Stomach (tissue), 9 donors: ENCODE results near the gene ASTN1. TPM values are rescaled to one million over a fixed set of nuclear protein-coding genes. Genes with fewer than 3 reads are reported as not detected.

Experiments
- DNase-seq, 2 donors: peaks; one replicate each; pipeline versions ENCODE4 v3.0.0 to v3.0.0-alpha.2; 2013 to 2019
- H3K27ac ChIP-seq, 5 donors: fragments of 200-600 bp in 4 of 5; sonication (generic) in 4 of 5; one replicate each; pipeline ENCODE4 v1.5.1; 2013 to 2019; ENCODE audit warnings: mild to moderate bottlenecking in 1 of 5, moderate library complexity in 1 of 5
- H3K27me3 ChIP-seq, 3 donors: fragments of 200-600 bp; sonication (generic); one replicate each; pipeline ENCODE4 v1.5.1; 2017 to 2019; ENCODE audit warnings: mixed run types in 1 of 3
- H3K36me3 ChIP-seq, 4 donors: fragments of 200-600 bp; sonication (generic); 1 replicate in 3 of 4; 2 replicates in 1 of 4; pipeline ENCODE4 v1.5.1; 2016 to 2019
- H3K4me1 ChIP-seq, 4 donors: fragments of 200-600 bp; sonication (generic); one replicate each; pipeline ENCODE4 v1.5.1; 2016 to 2019
- H3K4me3 ChIP-seq, 4 donors: fragments of 200-600 bp; sonication (generic) in 3 of 4; one replicate each; pipeline ENCODE4 v1.5.1; 2016 to 2019; ENCODE audit warnings: mild to moderate bottlenecking in 1 of 4
- H3K9me3 ChIP-seq, 4 donors: fragments of 200-600 bp; sonication (generic); one replicate each; pipeline ENCODE4 v1.5.1; 2016 to 2019
- CTCF ChIP-seq, 7 experiments: fragments of 450-650 bp in 4 of 7; fragments of 200-600 bp in 3 of 7; sonication (generic) in 3 of 7; IDR thresholded peaks; one replicate each; pipeline ENCODE4 v1.5.1; 2016 to 2019; ENCODE audit warnings: antibody characterized with exemption in 7 of 7, control low read depth in 2 of 7, mild to moderate bottlenecking in 1 of 7
- EP300 ChIP-seq: sonication (generic); formaldehyde crosslinking; IDR thresholded peaks from one replicate; pipeline ENCODE4 v1.6.1; 2017; ENCODE audit warnings: antibody characterized with exemption
- POLR2A ChIP-seq, 4 donors: fragments of 450-650 bp; IDR thresholded peaks; one replicate each; pipeline ENCODE4 v1.6.1; 2016; ENCODE audit warnings: antibody characterized with exemption in 4 of 4, control low read depth in 2 of 4, mild to moderate bottlenecking in 1 of 4, moderate library complexity in 1 of 4
- POLR2AphosphoS5 ChIP-seq, 3 donors: sonication (generic); formaldehyde crosslinking; IDR thresholded peaks; one replicate each; pipeline ENCODE4 v1.6.1; 2016; ENCODE audit warnings: antibody characterized with exemption in 3 of 3
- WGBS, 5 donors: extraction: QIAGEN DNeasy Blood & Tissue Kit in 3 of 5; methylation state at CpG; one replicate each; pipeline versions ENCODE4 v1.1.5 to v1.1.7; 2013 to 2018; 5-methylcytosine and 5-hydroxymethylcytosine counted together
- intact Hi-C: fragments of 100-400 bp; cut with DNase I; formaldehyde crosslinking; loops from one replicate; pipeline ENCODE4 v1.15.1; 2023; ENCODE audit warnings: low total_unique reads
- polyA plus RNA-seq, 3 donors: library from polyadenylated mRNA; stranded (reverse); fragments of 200-250 nt; gene quantifications; one replicate each; pipeline ENCODE4 v1.2.3, GENCODE V29; 2013
- total RNA-seq, 5 donors: library from RNA; depleted of rRNA; stranded (reverse); fragments of >200 nt; gene quantifications; one replicate each; pipeline versions ENCODE4 v1.1.0 to v1.2.3, GENCODE V29; 2014 to 2016
- donor health status: healthy with polysubstance abuse.
- donor health status: Bipolar disorder and iron deficiency.
- donor health status: healthy.

The ASTN1 gene
- total and polyA plus RNA-seq, 8 donors: 0.13 to 2.4 (median 0.51) TPM; not detected in 4

GRCh38 chr1:177091040-177091439, 73.5 kb downstream of the ASTN1 start:
- no peaks in the 10 kb centered on the region for H3K36me3 ChIP-seq
- no peaks in the 10 kb centered on the region for H3K9me3 ChIP-seq
- no peaks in the 10 kb centered on the region for H3K4me1 ChIP-seq
- H3K27ac ChIP-seq: no peak overlapping the region
- DNase-seq: no peak
- H3K4me3 ChIP-seq: no peak overlapping the region
- H3K27me3 ChIP-seq: peaks cover 0 to 3% (median 0%) of the 10 kb centered on the region in 3 donors
- intact Hi-C loops: no loop called here
- WGBS, 5 donors: 38 to 69% (median 62%) methylated on average over 1 of the region's 1 CpG
- no peak for TF ChIP-seq EP300
- TF ChIP-seq POLR2AphosphoS5 (IDR thresholded peaks at IDR 0.05): no peak
- TF ChIP-seq POLR2A (IDR thresholded peaks at IDR 0.05): no peak
- no peak for TF ChIP-seq CTCF (IDR thresholded peaks at IDR 0.05)

GRCh38 chr1:177088966-177089365, 75.5 kb downstream of the ASTN1 start:
- H3K9me3 ChIP-seq: no peaks in the 10 kb centered on the region
- H3K27me3 ChIP-seq: peaks cover 0 to 3% (median 0%) of the 10 kb centered on the region in 3 donors
- no peak overlapping the region for H3K4me3 ChIP-seq
- H3K36me3 ChIP-seq: no peaks in the 10 kb centered on the region
- H3K4me1 ChIP-seq: no peaks in the 10 kb centered on the region
- 53 to 59% (median 54%) methylated on average over 5 of the region's 5 CpGs for WGBS, 5 donors
- intact Hi-C loops: no loop called here
- no peak for DNase-seq
- no peak for TF ChIP-seq POLR2AphosphoS5 (IDR thresholded peaks at IDR 0.05)
- TF ChIP-seq POLR2A (IDR thresholded peaks at IDR 0.05): no peak
- no peak for TF ChIP-seq CTCF (IDR thresholded peaks at IDR 0.05)
- TF ChIP-seq EP300: no peak
- no peak overlapping the region for H3K27ac ChIP-seq

- H3K27me3 ChIP-seq: no peaks in the 10 kb centered on the region
- H3K4me3 ChIP-seq: no peak overlapping the region
- intact Hi-C loops: no loop called here
- H3K36me3 ChIP-seq: no peaks in the 10 kb centered on the region
- no peaks in the 10 kb centered on the region for H3K4me1 ChIP-seq
- no peak for DNase-seq
- H3K9me3 ChIP-seq: no peaks in the 10 kb centered on the region
- TF ChIP-seq CTCF (IDR thresholded peaks at IDR 0.05) (no peak), EP300 (no peak)
- WGBS, 5 donors: 71 to 86% (median 83%) methylated on average over 5 of the region's 5 CpGs
- H3K27ac ChIP-seq: no peak overlapping the region
These were observed 81.4 kb downstream of the ASTN1 start for GRCh38 chr1:177082855-177083693.

- Histone ChIP-seq H3K36me3 (no peaks in the 10 kb centered on the region), H3K27me3 (no peaks in the 10 kb centered on the region), H3K27ac (no peak overlapping the region), H3K4me3 (no peak overlapping the region), H3K9me3 (no peaks in the 10 kb centered on the region), H3K4me1 (no peaks in the 10 kb centered on the region)
- TF ChIP-seq POLR2A (IDR thresholded peaks at IDR 0.05) (no peak), EP300 (no peak), CTCF (IDR thresholded peaks at IDR 0.05) (no peak), POLR2AphosphoS5 (IDR thresholded peaks at IDR 0.05) (no peak)
- WGBS, 5 donors: 67 to 83% (median 69%) methylated on average over 4 of the region's 4 CpGs
- no peak for DNase-seq
- intact Hi-C loops: no loop called here
These were observed 83.9 kb downstream of the ASTN1 start for GRCh38 chr1:177080564-177080963.
